Activated CD8-positive, alpha-beta memory T cell treated with anti-CD3 and anti-CD28 coated beads, Interleukin-2, amount 50 U/mL, for 48 hours (primary cell): ENCODE data around the gene STT3B.

ENCODE experiments used
- DNase-seq: peaks from one replicate; pipeline ENCODE4 v3.0.0-alpha.2; 2020

The STT3B gene

GRCh38 chr3:31522152-31522551, 10.6 kb upstream of the STT3B start:
- no peak for DNase-seq

- DNase-seq, result no peak
Observed at GRCh38 chr3:31523543-31523942, 9.2 kb upstream of the STT3B start.

GRCh38 chr3:31525532-31525931, 7.2 kb upstream of the STT3B start:
- no peak for DNase-seq

- no peak for DNase-seq
Observed at GRCh38 chr3:31529421-31529820, 3.3 kb upstream of the STT3B start.

GRCh38 chr3:31530039-31530959, 2.4 kb upstream of the STT3B start:
- DNase-seq, result no peak

- no peak for DNase-seq
Observed at GRCh38 chr3:31530960-31531335, 1.8 kb upstream of the STT3B start.

- DNase-seq, result no peak
Observed at GRCh38 chr3:31531452-31531991, 1.2 kb upstream of the STT3B start.

- peak; percentile 97 for DNase-seq
Observed at GRCh38 chr3:31531992-31532586, 636 bp upstream of the STT3B start.

GRCh38 chr3:31533169-31534064, 692 bp downstream of the STT3B start:
- DNase-seq, result peak; percentile 81

GRCh38 chr3:31534065-31534425, 1.3 kb downstream of the STT3B start:
- no peak for DNase-seq

- no peak for DNase-seq
Observed at GRCh38 chr3:31536497-31536896, 3.8 kb downstream of the STT3B start.

- DNase-seq, result no peak
Observed at GRCh38 chr3:31538801-31539200, 6.1 kb downstream of the STT3B start.

GRCh38 chr3:31539275-31539674, 6.5 kb downstream of the STT3B start:
- DNase-seq, result no peak

GRCh38 chr3:31541089-31541488, 8.4 kb downstream of the STT3B start:
- no peak for DNase-seq

GRCh38 chr3:31542246-31542645, 9.5 kb downstream of the STT3B start:
- DNase-seq, result no peak

- DNase-seq, result no peak
Observed at GRCh38 chr3:31543375-31543774, 10.7 kb downstream of the STT3B start.

GRCh38 chr3:31544634-31545033, 11.9 kb downstream of the STT3B start:
- DNase-seq, result no peak

- DNase-seq, result no peak
Observed at GRCh38 chr3:31546162-31546561, 13.4 kb downstream of the STT3B start.

- no peak for DNase-seq
Observed at GRCh38 chr3:31546725-31547124, 14.0 kb downstream of the STT3B start.

GRCh38 chr3:31550452-31551251, 17.9 kb downstream of the STT3B start:
- no peak for DNase-seq

- DNase-seq, result no peak
Observed at GRCh38 chr3:31551646-31552045, 18.9 kb downstream of the STT3B start.

- no peak for DNase-seq
Observed at GRCh38 chr3:31552103-31552502, 19.4 kb downstream of the STT3B start.
